DND-41 (cell line): ENCODE results near the gene ARTN.

Experiments used
- ATAC-seq: fragments of 200-7000 bp; cut with Tn5 transposase; 3 replicates; pipeline ENCODE4 v1.9.1; 2021; ENCODE audit warnings: low read depth; ENCODE audit not compliant: insufficient read depth
- DNase-seq: peaks from one replicate; pipeline ENCODE4 v3.0.0-alpha.2; 2020
- H2AFZ ChIP-seq: 2 replicates; pipeline ENCODE4 v1.6.0; 2012; ENCODE audit warnings: low read depth, low read length
- H3K27ac ChIP-seq: 2 replicates; pipeline ENCODE4 v1.5.1; 2012; ENCODE audit warnings: low read length, inconsistent platforms
- H3K27me3 ChIP-seq: fragments of 200-600 bp; sonication (generic); 2 replicates; pipeline ENCODE4 v1.6.0; 2012; ENCODE audit warnings: low read length, mild to moderate bottlenecking, inconsistent platforms; ENCODE audit not compliant: insufficient read depth, poor library complexity
- H3K36me3 ChIP-seq: 2 replicates; pipeline ENCODE4 v1.5.1; 2012; ENCODE audit warnings: low read length, inconsistent platforms; ENCODE audit not compliant: insufficient read depth
- H3K4me1 ChIP-seq: 2 replicates; pipeline ENCODE4 v1.5.1; 2012; ENCODE audit warnings: mild to moderate bottlenecking, low read length; ENCODE audit not compliant: insufficient read depth
- H3K4me2 ChIP-seq: 2 replicates; pipeline ENCODE4 v1.6.0; 2012; ENCODE audit warnings: mild to moderate bottlenecking, moderate library complexity, low read length, inconsistent platforms; ENCODE audit not compliant: insufficient read depth
- H3K4me3 ChIP-seq, 2 experiments: fragments of 200-600 bp in 1 of 2; shearing (Covaris generic) in 1 of 2; 2 replicates each; pipeline ENCODE4 v1.5.1; 2012 to 2016; ENCODE audit warnings: inconsistent platforms in 2 of 2, low read length in 2 of 2, mild to moderate bottlenecking in 2 of 2, low read depth in 1 of 2, moderate library complexity in 1 of 2
- H3K79me2 ChIP-seq: 2 replicates; pipeline ENCODE4 v1.6.0; 2012; ENCODE audit warnings: low read length, inconsistent platforms; ENCODE audit not compliant: insufficient read depth
- H3K9ac ChIP-seq: 2 replicates; pipeline ENCODE4 v1.6.0; 2012; ENCODE audit warnings: low read depth, mild to moderate bottlenecking, inconsistent platforms, low read length, moderate library complexity
- H3K9me3 ChIP-seq: 2 replicates; pipeline ENCODE4 v1.5.1; 2012; ENCODE audit warnings: low read length, moderate library complexity, mild to moderate bottlenecking, inconsistent platforms; ENCODE audit not compliant: insufficient read depth, severe bottlenecking
- H4K20me1 ChIP-seq: 2 replicates; pipeline ENCODE4 v1.6.0; 2012; ENCODE audit warnings: low read length; ENCODE audit not compliant: insufficient read depth
- CTCF ChIP-seq: IDR thresholded peaks from 2 replicates; pipeline ENCODE4 v1.5.1; 2012; ENCODE audit warnings: borderline replicate concordance, low read length, moderate library complexity, mild to moderate bottlenecking; ENCODE audit not compliant: poor library complexity, severe bottlenecking; ENCODE audit errors: extremely low read depth
- EZH2 ChIP-seq: IDR thresholded peaks from 3 replicates; pipeline ENCODE4 v1.6.1; 2012; ENCODE audit warnings: borderline replicate concordance, low read depth, mild to moderate bottlenecking, moderate library complexity, low read length, inconsistent platforms; ENCODE audit not compliant: severe bottlenecking

ARTN gene

GRCh38 chr1:43934986-43935324 lies 1.4 kb downstream of the ARTN start:
- TF ChIP-seq EZH2 (no peak), CTCF (no peak)

GRCh38 chr1:43935711-43936427 lies 2.3 kb downstream of the ARTN start:
- Histone ChIP-seq H3K4me1 (no peaks in the 10 kb centered on the region), H3K9me3 (no peaks in the 10 kb centered on the region), H3K27me3 (no peaks in the 10 kb centered on the region), H3K9ac (no peak overlapping the region), H3K36me3 (no peaks in the 10 kb centered on the region), H2AFZ (no peak overlapping the region), H4K20me1 (no peaks in the 10 kb centered on the region), H3K27ac (no peak overlapping the region), H3K79me2 (no peaks in the 10 kb centered on the region), H3K4me3 (no peak overlapping the region), H3K4me2 (no peak overlapping the region)
- DNase-seq (no peak), ATAC-seq (no peak)
- TF ChIP-seq EZH2: no peak
- TF ChIP-seq CTCF: no peak

More at GRCh38 chr1:43934986-43935324, 1.4 kb downstream of the ARTN start:
- no peak overlapping the region for H3K27ac ChIP-seq
- no peaks in the 10 kb centered on the region for H3K79me2 ChIP-seq
- no peak overlapping the region for H3K9ac ChIP-seq
- no peak overlapping the region for H3K4me2 ChIP-seq
- no peaks in the 10 kb centered on the region for H3K4me1 ChIP-seq
- no peak for ATAC-seq
- H3K36me3 ChIP-seq: peaks cover 6% of the 10 kb centered on the region
- no peak overlapping the region for H2AFZ ChIP-seq
- no peak overlapping the region for H3K4me3 ChIP-seq
- no peaks in the 10 kb centered on the region for H4K20me1 ChIP-seq
- no peaks in the 10 kb centered on the region for H3K9me3 ChIP-seq
- H3K27me3 ChIP-seq: no peaks in the 10 kb centered on the region
- DNase-seq: no peak

- DNase-seq (no peak), ATAC-seq (no peak)
- no peaks in the 10 kb centered on the region for H3K9me3 ChIP-seq
- no peak overlapping the region for H3K9ac ChIP-seq
- no peak overlapping the region for H3K4me3 ChIP-seq
- no peak overlapping the region for H2AFZ ChIP-seq
- no peaks in the 10 kb centered on the region for H4K20me1 ChIP-seq
- H3K4me2 ChIP-seq: no peak overlapping the region
- no peaks in the 10 kb centered on the region for H3K4me1 ChIP-seq
- no peaks in the 10 kb centered on the region for H3K79me2 ChIP-seq
- no peaks in the 10 kb centered on the region for H3K36me3 ChIP-seq
- TF ChIP-seq EZH2: no peak
- no peak for TF ChIP-seq CTCF
- H3K27ac ChIP-seq: no peak overlapping the region
- no peaks in the 10 kb centered on the region for H3K27me3 ChIP-seq
Measured at GRCh38 chr1:43936431-43937151, 3.0 kb downstream of the ARTN start.
